ENCODE results near the gene SPDYE16. TPM values are rescaled to one million over a fixed set of nuclear protein-coding genes. Genes with fewer than 3 reads are reported as not detected.
"Not testable (repeated sequence)": the region's sequence is repeated elsewhere in the genome, so short reads cannot be mapped to it uniquely, and the experiment has no call there.

Gene SPDYE16
- polyA plus RNA-seq, 3 donors from 2014 or later: 0.07 to 0.18 TPM; not detected in 1

DNA sequence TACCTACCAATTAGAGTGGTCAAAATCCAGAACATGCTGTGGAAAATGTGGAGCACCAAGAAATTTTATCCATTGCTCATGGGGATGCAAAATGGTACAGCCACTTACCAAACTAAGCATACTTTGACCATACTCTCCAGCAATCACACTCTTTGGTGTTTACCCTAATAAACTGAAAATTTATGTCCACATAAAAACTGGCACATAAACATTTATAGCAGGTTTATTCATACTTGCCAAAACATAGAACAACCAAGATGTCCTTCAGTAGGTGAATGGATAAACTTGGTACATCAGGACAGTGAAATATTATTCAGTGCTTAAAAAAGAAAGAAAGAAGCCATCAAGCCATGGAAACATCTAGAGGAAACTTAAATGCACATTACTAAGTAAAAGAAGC is 24.7 kb upstream of the SPDYE16 start:
- not testable (repeated sequence) for H3K27me3 Mint-ChIP-seq (ENCODE audit: low read depth in 3 of 3); H3K4me3 Mint-ChIP-seq; H3K36me3 Mint-ChIP-seq; H3K9me3 Mint-ChIP-seq; DNase-seq; H3K27ac Mint-ChIP-seq
- H3K4me1 Mint-ChIP-seq: peaks cover 10 to 42% of the 10 kb centered on the region in 2 donors

DNA sequence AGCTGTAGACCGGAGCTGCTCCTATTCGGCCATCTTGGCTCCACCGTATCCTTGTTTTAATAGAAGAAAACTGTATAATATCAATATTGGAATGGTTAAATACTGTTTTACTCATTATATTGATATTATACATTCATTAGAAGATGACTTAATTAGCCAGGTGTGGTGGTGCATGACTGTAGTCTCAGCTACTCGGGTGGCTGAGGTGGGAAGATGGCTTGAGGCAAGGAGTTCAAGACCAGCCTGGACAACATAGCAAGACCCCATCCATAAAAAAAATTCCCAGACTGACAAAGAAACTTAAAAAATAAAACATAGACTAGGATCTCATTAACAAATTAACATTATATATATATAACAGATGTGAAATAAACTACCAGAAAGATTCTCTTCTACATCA is 24.2 kb upstream of the SPDYE16 start:
- not testable (repeated sequence) for DNase-seq; H3K36me3 Mint-ChIP-seq; H3K9me3 Mint-ChIP-seq; H3K4me3 Mint-ChIP-seq; H3K27ac Mint-ChIP-seq; H3K27me3 Mint-ChIP-seq (ENCODE audit: low read depth in 3 of 3)
- peaks cover 10 to 44% of the 10 kb centered on the region in 2 donors for H3K4me1 Mint-ChIP-seq

DNA sequence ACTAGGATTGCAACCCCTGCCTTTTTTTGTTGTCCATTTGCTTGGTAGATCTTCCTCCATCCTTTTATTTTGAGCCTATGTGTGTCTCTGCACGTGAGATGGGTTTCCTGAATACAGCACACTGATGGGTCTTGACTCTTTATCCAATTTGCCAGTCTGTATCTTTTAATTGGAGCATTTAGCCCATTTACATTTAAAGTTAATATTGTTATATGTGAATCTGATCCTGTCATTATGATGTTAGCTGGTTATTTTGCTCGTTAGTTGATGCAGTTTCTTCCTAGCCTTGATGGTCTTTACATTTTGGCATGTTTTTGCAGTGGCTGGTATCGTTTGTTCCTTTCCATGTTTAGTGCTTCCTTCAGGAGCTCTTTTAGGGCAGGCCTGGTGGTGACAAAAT is 21.9 kb upstream of the SPDYE16 start:
- not testable (repeated sequence) for H3K27ac Mint-ChIP-seq; H3K36me3 Mint-ChIP-seq; DNase-seq; H3K27me3 Mint-ChIP-seq (ENCODE audit: low read depth in 3 of 3); H3K4me3 Mint-ChIP-seq; H3K9me3 Mint-ChIP-seq
- H3K4me1 Mint-ChIP-seq: peaks cover 13 to 32% of the 10 kb centered on the region in 2 donors

DNA sequence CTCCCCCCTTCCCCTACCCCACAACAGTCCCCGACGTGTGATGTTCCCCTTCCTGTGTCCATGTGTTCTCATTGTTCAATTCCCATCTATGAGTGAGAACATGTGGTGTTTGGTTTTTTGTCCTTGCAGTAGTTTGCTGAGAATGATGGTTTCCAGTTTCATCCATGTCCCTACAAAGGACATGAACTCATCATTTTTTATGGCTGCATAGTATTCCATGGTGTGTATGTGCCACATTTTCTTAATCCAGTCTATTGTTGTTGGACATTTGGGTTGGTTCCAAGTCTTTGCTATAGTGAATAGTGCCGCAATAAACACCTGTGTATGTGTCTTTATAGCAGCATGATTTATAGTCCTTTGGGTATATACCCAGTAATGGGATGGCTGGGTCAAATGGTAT is 18.2 kb upstream of the SPDYE16 start:
- not testable (repeated sequence) for H3K27me3 Mint-ChIP-seq (ENCODE audit: low read depth in 3 of 3); H3K9me3 Mint-ChIP-seq; H3K4me3 Mint-ChIP-seq; H3K36me3 Mint-ChIP-seq; DNase-seq; H3K27ac Mint-ChIP-seq
- peaks cover 15 to 29% of the 10 kb centered on the region in 2 donors for H3K4me1 Mint-ChIP-seq

DNA sequence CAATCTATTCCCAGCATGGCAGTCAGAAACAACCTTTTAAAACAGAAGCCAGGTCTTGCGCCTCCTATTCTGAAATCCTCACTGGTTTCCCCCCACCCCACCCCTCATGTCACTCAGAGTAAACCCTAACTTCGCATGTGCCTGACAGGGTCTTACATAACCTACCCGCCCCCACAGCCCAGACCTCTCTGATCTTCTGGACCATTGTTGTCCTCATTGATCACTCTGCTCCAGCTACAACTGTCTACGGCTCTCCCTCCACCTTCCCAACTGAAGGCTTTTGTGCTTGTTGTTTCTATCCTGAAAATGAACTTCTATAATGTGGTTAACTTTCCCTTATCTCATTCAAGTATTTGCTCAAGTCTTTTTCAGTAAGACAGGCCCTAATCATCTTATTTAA is 17.1 kb upstream of the SPDYE16 start:
- Mint-ChIP-seq H3K27ac (peak overlapping the region in 1 of 6 donors; percentile 9), H3K4me1 (peaks cover 17 to 36% of the 10 kb centered on the region in 2 donors)
- not testable (repeated sequence) for DNase-seq; H3K36me3 Mint-ChIP-seq; H3K9me3 Mint-ChIP-seq; H3K27me3 Mint-ChIP-seq (ENCODE audit: low read depth in 3 of 3); H3K4me3 Mint-ChIP-seq

DNA sequence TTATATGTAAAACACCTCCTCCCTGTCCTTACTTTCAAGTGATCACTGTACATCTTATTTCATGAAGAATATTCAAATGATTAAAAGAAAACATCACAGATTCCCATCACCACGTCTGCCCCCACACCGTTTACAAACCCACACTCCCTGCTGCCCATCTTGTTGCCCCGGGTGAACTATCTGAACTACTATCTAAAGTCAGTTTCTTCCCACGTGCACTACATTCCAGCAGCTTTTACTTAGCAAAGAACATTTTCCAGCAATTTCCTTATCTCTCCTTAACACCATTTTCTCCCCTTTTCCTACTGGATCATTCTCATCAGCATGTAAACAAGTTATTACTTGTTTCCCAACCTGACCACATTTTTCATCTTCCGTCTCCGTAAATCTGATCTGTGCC is 16.6 kb upstream of the SPDYE16 start:
- not testable (repeated sequence) for H3K27me3 Mint-ChIP-seq (ENCODE audit: low read depth in 3 of 3); H3K9me3 Mint-ChIP-seq; DNase-seq; H3K36me3 Mint-ChIP-seq; H3K4me3 Mint-ChIP-seq
- peaks cover 19 to 40% of the 10 kb centered on the region in 2 donors for H3K4me1 Mint-ChIP-seq
- H3K27ac Mint-ChIP-seq: peak overlapping the region in 2 of 6 donors; percentile 22 to 25

DNA sequence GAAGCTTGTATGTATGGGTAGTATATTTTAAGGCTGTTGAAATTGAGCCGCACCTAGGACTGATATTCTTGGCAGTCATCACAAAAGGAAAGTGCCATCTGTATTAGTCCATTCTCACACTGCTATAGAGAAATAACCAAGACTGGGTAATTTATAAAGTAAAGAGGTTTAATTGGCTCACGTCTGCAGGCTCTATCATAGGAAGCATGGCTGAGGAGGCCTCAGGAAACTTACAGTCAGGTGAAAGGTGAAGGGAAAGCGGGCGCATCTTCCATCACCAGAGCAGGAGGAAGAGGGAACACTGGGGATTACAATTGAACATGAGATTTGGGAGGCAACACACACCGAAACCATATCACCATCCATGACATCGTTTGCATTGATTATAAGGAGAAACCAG is 8.9 kb upstream of the SPDYE16 start:
- DNase-seq; H3K27me3 Mint-ChIP-seq (ENCODE audit: low read depth in 3 of 3); H3K9me3 Mint-ChIP-seq; H3K4me3 Mint-ChIP-seq; H3K36me3 Mint-ChIP-seq: not testable (repeated sequence)
- Mint-ChIP-seq H3K4me1 (peaks cover 29 to 48% of the 10 kb centered on the region in 2 donors), H3K27ac (peak overlapping the region in 2 of 6 donors; percentile 26 to 36)

DNA sequence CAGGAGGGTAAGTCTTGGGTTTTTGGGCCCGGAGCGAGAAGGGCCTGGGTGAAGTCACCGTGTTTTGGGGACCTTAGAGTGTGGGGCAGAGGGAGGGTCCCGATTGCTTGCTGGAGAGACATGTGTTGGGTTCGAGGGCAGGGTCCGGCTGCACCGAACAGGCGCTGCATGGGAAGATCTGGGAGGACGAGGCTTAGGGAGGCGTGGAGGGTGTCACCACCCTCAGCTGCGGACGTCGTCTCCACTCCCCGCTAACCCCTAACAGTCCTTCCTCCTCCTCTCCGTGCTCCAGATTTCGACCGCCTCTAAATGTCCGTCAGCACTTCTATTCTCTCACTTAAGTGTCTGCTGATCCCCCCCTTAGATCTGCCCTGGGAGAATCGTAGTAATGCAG is 6.8 kb upstream of the SPDYE16 start:
- H3K4me1 Mint-ChIP-seq: peaks cover 25 to 36% of the 10 kb centered on the region in 2 donors
- H3K27ac Mint-ChIP-seq: peak overlapping the region; percentile 60 to 91 (median 80)
- not testable (repeated sequence) for H3K27me3 Mint-ChIP-seq (ENCODE audit: low read depth in 3 of 3); H3K36me3 Mint-ChIP-seq; H3K9me3 Mint-ChIP-seq
- peak in 1 of 3 donors; percentile 1 for DNase-seq
- H3K4me3 Mint-ChIP-seq: peak overlapping the region; percentile 85 to 92 (median 91)

DNA sequence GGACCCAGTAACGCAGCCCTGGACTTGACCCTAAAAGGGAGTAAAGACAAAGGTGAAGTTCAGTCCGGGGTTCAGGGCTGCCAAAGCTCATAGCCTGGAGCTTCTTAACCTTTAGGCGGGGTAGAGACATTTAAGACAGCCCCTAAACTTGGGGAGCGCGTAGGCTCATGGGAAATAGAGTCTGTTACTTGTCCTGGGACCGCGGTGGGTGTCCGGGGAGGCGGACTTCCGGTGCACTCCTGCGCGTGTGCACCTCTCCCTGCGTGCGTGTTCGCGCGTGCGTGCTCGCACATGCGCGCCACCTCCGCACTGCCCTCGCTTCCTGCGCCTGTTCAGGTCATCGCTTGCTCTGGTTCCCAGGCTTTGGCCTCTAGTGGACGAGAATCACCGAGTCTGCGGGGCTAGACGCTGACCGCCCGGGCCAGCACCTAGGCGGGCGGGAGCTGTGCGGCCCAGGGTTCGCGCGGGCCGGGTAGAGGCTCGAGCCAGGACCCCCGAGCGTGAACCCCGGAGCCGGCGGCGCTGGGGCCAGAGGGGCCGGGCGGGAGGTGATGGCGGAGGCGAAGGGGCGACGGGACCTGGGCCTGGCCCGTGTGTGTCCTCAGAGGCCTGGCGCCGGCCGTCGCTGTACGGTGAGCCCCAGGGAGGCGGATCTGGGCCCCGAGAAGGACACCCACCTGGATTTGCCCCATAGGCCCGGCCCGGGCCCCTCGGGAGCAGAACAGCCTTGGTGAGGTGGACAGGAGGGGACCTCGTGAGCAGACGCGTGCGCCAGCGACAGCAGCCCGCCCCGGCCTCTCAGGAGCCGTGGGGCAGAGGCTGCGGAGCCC is 6.1 kb upstream of the SPDYE16 start:
- H3K27ac Mint-ChIP-seq: peak overlapping the region; percentile 80 to 91 (median 89)

DNA sequence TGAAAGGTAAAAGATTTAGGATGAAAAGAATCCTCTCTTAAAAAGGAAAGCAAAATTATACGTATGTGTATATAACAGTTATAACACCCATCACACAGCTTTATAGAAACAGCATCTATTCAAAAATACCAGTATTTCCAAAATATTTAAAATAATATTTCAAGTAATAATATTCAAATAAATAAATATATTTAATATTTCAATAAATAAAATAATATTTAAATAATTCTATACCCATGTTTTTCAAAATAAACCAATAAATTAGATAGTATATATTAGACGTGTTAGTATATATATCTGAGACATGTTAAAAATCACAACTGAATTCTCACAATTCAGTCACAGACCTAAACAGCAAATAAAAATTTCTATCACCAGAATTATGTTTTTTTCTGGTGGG is 11.5 kb downstream of the SPDYE16 start:
- H3K27ac Mint-ChIP-seq; DNase-seq; H3K4me3 Mint-ChIP-seq; H3K36me3 Mint-ChIP-seq; H3K27me3 Mint-ChIP-seq (ENCODE audit: low read depth in 3 of 3); H3K9me3 Mint-ChIP-seq; H3K4me1 Mint-ChIP-seq: not testable (repeated sequence)

More for the DNA sequence above, 6.1 kb upstream of the SPDYE16 start:
- H3K9me3 Mint-ChIP-seq; H3K36me3 Mint-ChIP-seq; H3K27me3 Mint-ChIP-seq (ENCODE audit: low read depth in 3 of 3): not testable (repeated sequence)
- peak; percentile 82 to 86 (median 83) for DNase-seq
- Mint-ChIP-seq H3K4me1 (peaks cover 24 to 33% of the 10 kb centered on the region in 2 donors), H3K4me3 (peak overlapping the region; percentile 85 to 92 (median 91))

DNA sequence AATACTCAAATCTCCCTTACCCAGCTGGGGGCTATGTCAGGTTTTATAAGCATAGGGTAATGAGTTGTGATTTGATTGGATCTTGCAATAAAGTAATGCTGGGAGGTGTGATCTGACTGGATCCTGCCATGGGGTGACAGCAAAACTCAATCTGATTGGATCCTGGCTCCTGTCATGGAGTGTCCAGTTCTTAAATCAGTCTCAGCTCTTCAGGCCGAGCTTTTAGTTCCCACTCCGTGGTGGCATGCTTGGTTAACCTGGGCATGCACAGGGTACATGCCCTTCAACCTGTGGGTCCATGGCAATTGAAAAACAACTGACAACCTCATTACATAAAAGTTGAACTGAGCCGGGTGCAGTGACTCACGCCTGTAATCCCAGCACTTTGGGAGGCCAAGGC is 16.9 kb downstream of the SPDYE16 start:
- H3K4me3 Mint-ChIP-seq; H3K27ac Mint-ChIP-seq; H3K9me3 Mint-ChIP-seq; H3K36me3 Mint-ChIP-seq; H3K27me3 Mint-ChIP-seq (ENCODE audit: low read depth in 3 of 3); DNase-seq; H3K4me1 Mint-ChIP-seq: not testable (repeated sequence)

DNA sequence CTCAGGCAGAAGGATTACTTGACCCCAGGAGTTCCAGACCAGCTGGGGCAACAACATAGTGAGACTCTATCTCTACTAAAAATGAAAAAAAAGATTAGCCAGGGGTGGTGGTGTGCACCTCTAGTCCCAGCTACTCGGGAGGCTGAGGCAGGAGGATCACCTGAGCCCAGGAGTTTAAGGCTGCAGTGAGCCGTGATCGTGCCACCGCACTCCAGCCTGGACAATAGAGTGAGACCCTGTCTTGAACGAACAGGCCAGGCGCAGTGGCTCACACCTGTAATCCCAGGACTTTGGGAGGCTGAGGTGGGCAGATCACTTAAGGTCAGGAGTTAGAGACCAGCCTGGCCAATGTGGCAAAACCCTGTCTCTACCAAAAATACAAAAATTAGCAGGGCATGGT is 26.2 kb downstream of the SPDYE16 start:
- H3K36me3 Mint-ChIP-seq; H3K4me1 Mint-ChIP-seq; H3K9me3 Mint-ChIP-seq; H3K27me3 Mint-ChIP-seq (ENCODE audit: low read depth in 3 of 3); DNase-seq; H3K27ac Mint-ChIP-seq; H3K4me3 Mint-ChIP-seq: not testable (repeated sequence)

DNA sequence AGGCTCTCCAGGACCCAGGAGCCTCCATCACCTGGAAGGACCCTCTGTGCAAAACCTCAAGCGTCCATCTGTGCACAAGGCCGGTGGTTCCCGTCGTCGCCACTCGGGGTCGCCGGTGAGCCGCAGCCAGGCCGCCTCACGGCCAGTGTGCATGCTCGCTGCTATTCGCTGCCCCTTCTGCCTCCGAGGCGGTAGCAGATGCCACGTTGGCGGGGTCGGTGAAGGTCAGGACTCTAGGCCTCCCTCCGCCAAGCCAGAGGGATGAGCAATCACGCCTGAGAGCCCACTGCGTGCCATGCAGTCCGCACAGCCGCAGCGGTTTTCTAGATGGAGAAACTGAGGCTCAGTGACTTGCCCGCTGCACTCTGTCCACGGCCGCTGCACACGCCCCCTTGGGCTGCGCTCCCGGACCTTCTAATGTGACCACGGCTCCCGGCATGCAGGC is 27.1 kb downstream of the SPDYE16 start:
- no peaks in the 10 kb centered on the region for H3K36me3 Mint-ChIP-seq

DNA sequence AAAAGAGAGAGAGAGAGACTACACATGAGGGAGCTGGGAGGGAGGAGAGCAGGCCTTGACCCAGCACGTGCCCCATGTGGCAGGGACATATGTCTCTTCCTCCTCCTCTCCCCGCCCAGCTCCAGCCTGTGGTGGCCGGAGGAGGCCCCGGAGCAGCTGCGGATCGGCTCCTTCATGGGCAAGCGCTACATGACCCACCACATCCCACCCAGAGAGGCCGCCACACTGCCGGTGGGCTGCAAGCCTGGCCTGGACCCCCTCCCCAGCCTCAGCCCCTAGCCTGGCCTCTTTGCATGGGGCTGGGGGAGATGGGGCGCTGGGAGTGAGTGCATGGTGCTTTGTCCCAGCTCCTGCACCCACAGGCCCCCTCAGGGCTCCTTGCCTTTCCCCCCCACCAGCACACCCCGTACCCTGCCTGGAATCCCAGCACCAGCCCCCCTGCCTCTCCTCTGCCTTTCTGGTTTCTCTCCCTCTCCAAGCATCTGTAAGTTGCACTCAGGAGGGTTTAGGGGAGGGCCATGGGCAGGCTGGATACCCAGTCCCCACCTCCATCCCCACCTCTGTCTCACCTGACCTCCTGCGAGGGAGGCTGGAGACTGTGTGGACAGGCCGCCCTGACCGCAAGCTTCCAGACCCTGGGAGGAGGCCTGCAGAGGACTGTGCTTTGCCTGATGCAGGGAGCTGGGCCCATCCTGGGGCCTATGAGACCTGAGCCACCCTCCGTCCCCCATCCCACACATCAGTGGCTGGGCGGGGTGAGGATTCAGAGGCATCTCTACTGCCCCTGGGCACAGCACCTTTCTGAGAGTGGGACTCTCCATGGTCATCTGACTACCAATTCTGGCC is 27.9 kb downstream of the SPDYE16 start:
- no peaks in the 10 kb centered on the region for H3K36me3 Mint-ChIP-seq
- H3K27ac Mint-ChIP-seq: no peak overlapping the region
- H3K4me3 Mint-ChIP-seq: no peak overlapping the region
- DNase-seq: no peak
- peaks cover 0 to 4% (median 2%) of the 10 kb centered on the region in 3 donors for H3K27me3 Mint-ChIP-seq (ENCODE audit: low read depth in 3 of 3)
- H3K4me1 Mint-ChIP-seq: no peaks in the 10 kb centered on the region
- no peaks in the 10 kb centered on the region for H3K9me3 Mint-ChIP-seq

More for the DNA sequence above, 27.1 kb downstream of the SPDYE16 start:
- no peak overlapping the region for H3K27ac Mint-ChIP-seq
- no peaks in the 10 kb centered on the region for H3K4me1 Mint-ChIP-seq
- peaks cover 0 to 4% (median 2%) of the 10 kb centered on the region in 3 donors for H3K27me3 Mint-ChIP-seq (ENCODE audit: low read depth in 3 of 3)
- no peak overlapping the region for H3K4me3 Mint-ChIP-seq
- DNase-seq: peak in 2 of 3 donors; percentile 33 to 41
- H3K9me3 Mint-ChIP-seq: no peaks in the 10 kb centered on the region

Measured in immature natural killer cell (primary cell).